ENCODE measurements around the gene MARK1.

DNA sequence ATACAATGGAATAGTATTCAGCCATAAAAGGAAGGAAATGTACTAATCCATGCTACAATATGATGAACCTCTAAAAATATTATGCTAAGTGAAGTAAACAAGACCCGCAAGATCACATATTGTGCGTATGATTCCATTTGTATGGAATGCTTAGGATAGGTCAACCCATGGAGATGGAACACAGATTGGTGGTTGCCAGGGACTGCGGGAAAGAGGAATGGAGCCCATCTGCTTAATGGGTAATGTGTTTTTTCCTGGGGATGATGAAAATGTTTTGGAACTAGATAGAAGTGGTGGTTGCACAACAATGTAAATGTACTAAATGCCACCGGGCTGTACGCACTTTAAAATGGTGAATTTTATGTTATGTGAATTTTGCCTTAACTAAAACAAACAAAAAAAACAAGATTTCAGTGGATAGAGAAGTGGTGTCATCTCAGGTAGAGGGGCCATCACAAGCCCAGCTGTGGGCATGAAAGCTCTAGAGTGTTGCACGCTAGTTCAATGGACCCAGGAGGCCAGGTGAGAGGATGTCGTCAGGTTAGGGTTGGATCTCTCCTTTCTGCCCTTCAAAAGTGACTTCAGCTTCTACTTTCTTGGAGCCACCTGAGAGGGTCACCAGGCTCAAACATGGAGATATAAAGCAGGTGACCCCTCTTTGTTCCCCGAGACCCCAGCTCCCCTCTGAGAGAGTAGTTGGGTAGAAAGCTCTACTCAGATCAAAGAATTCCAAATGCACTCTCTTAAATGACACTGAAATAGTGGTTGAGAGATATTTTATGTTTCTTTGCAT, 164.7 kb downstream of the MARK1 start:
- no peak for TF ChIP-seq EZH2 (optimal IDR thresholded peaks at IDR 0.05; ENCODE audit: low read depth, low read length)
- no peak for TF ChIP-seq CTCF (IDR thresholded peaks at IDR 0.05; ENCODE audit: low read length)
